Breast epithelium (tissue), 4 donors: ENCODE data around the gene HEY2. TPM values are rescaled to one million over a fixed set of nuclear protein-coding genes. Genes with fewer than 3 reads are reported as not detected.

Experiments
- DNase-seq, 2 donors: peaks; one replicate each; pipeline ENCODE4 v3.0.0-alpha.2; 2019; ENCODE audit warnings: low spot score in 2 of 2
- H3K27ac ChIP-seq, 2 donors: fragments of 200-600 bp; sonication (generic) in 1 of 2; one replicate each; pipeline ENCODE4 v1.5.1; 2016 to 2019; ENCODE audit warnings: mild to moderate bottlenecking in 1 of 2
- H3K27me3 ChIP-seq, 2 donors: fragments of 200-600 bp; sonication (generic) in 1 of 2; one replicate each; pipeline versions ENCODE4 v1.5.1 to v1.6.0; 2017 to 2019; ENCODE audit warnings: control low read depth in 1 of 2, mild to moderate bottlenecking in 1 of 2
- H3K36me3 ChIP-seq: fragments of 200-600 bp; one replicate; pipeline ENCODE4 v1.5.1; 2019
- H3K4me1 ChIP-seq, 2 donors: fragments of 200-600 bp; sonication (generic); one replicate each; pipeline ENCODE4 v1.5.1; 2016 to 2019; ENCODE audit warnings: control low read depth in 1 of 2
- H3K4me3 ChIP-seq, 3 donors: fragments of 200-600 bp; sonication (generic); 1 replicate in 2 of 3; 2 replicates in 1 of 3; pipeline ENCODE4 v1.5.1; 2016 to 2019; ENCODE audit warnings: mild to moderate bottlenecking in 3 of 3, moderate library complexity in 2 of 3
- H3K9me3 ChIP-seq, 2 donors: fragments of 200-600 bp; sonication (generic) in 1 of 2; one replicate each; pipeline ENCODE4 v1.5.1; 2016 to 2019; ENCODE audit warnings: control low read depth in 1 of 2
- CTCF ChIP-seq, 3 donors: fragments of 450-650 bp; IDR thresholded peaks; one replicate each; pipeline ENCODE4 v1.5.1; 2016 to 2017; ENCODE audit warnings: antibody characterized with exemption in 3 of 3, mild to moderate bottlenecking in 3 of 3, moderate library complexity in 3 of 3
- POLR2A ChIP-seq: fragments of 450-650 bp; IDR thresholded peaks from one replicate; pipeline ENCODE4 v1.6.1; 2016; ENCODE audit warnings: antibody characterized with exemption, mild to moderate bottlenecking, moderate library complexity
- POLR2AphosphoS5 ChIP-seq, 3 donors: sonication (generic); formaldehyde crosslinking; IDR thresholded peaks; one replicate each; pipeline ENCODE4 v1.6.1; 2017; ENCODE audit warnings: antibody characterized with exemption in 3 of 3
- intact Hi-C: fragments of 100-400 bp; cut with DNase I; formaldehyde crosslinking; loops from one replicate; pipeline ENCODE4 v1.15.1; 2023; ENCODE audit warnings: low total_unique reads
- total RNA-seq, 3 donors: library from RNA; depleted of rRNA; stranded (reverse); fragments of >200 nt; gene quantifications; one replicate each; pipeline ENCODE4 v1.1.0, GENCODE V29; 2016

Gene HEY2
- total RNA-seq, 3 donors from 2014 or later: 2.3 to 8.2 (median 2.4) TPM

DNA sequence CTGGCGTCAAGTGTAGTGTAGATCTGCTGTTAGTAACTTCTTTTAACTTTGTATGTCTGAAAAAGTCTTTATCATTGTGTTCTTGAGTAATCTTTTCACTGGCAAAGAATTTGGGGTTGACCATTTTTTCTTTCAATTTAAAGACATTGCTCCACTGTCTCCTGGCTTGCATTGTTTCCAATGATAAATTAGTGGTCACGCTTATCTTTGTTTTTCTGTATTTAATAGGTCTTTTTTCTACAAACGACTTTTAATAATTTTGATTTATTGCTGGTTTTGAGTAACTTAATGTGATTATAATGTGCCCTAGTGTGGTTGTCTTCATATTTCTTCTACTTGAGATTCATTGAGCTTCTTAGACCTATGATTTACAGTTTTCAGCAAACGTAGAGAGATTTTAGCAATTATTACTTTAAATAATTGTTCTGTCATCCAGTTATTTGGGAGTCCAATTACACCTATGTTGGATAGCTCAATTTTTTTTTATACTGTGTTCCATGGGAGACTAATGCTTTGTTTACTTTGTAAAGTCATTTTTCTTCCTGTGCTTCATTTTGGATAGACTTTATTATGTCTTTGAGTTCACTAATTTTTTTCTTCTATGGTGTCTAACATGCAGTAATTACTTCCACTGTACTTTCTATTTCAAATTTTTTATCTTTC lies 38.3 kb upstream of the HEY2 start:
- TF ChIP-seq POLR2A (no peak), POLR2AphosphoS5 (IDR thresholded peaks at IDR 0.05) (no peak), CTCF (IDR thresholded peaks at IDR 0.05) (no peak)
- peaks cover 0 to 18% of the 10 kb centered on the region in 2 donors for H3K9me3 ChIP-seq
- H3K36me3 ChIP-seq: no peaks in the 10 kb centered on the region
- H3K4me3 ChIP-seq: no peak overlapping the region
- H3K27me3 ChIP-seq: no peaks in the 10 kb centered on the region
- DNase-seq: no peak
- no peaks in the 10 kb centered on the region for H3K4me1 ChIP-seq
- intact Hi-C loops: no loop called here
- H3K27ac ChIP-seq: no peak overlapping the region

DNA sequence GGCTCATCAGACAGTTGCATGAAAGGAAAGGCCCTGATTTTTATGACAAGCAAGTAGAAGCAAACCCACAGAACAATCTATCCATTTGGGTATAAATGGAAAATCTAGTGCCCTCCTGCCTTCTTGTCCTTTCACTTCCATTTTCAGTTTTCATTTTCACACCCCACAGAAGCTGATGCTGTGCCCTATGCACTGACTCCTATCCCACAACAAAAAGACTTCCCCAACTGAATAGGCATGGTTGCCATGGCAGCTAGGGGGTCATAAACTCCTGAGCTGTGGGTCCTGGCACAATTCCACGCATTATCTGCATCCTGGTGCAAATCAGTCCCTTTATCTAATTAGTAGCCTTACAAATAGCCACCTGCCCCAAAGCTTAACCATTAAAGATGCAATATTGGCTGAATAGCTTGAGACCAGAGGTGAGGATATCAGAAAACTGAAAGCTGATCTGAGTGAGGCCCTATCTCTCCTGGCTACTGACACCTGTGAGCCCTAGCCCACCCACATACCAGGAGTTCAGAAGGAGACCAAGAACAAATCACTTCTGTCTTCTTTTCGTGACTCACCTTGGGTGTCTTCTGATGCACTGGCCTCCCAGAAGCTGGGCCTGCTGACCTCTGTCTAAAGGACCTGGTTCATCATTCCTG lies 34.9 kb upstream of the HEY2 start:
- no peaks in the 10 kb centered on the region for H3K27me3 ChIP-seq
- no peak overlapping the region for H3K27ac ChIP-seq
- DNase-seq: no peak
- H3K36me3 ChIP-seq: no peaks in the 10 kb centered on the region
- no peaks in the 10 kb centered on the region for H3K4me1 ChIP-seq
- TF ChIP-seq POLR2A (no peak), CTCF (IDR thresholded peaks at IDR 0.05) (no peak), POLR2AphosphoS5 (IDR thresholded peaks at IDR 0.05) (no peak)
- H3K9me3 ChIP-seq: peaks cover 0 to 18% of the 10 kb centered on the region in 2 donors
- intact Hi-C loops: no loop called here
- no peak overlapping the region for H3K4me3 ChIP-seq

DNA sequence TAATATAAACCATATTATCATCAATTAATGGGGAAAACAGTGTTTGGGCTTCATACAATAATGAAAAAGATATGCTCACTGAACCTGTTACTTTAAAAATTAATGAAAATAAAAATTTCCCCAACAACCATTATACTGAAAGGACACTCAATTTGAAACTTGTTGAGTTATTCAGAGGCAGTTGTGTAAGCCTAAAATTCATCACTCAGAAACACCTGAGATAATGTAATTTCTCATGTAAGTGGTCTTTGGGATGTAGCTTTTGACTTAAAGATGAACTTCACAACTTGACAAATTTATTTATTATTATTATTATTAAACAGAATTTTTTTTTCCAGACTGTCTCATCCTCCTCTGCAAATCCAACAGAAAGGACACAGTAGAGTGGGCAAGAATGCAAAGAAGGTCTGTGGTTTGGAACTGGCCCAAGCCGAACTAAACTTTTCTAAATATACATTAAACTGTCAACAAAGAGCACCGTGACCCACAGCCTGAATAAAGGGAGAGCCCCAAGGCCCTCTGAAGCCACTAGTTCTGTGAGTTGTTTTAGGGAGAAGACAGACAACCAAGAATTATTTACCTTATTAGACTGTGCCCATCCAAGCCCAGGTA lies 32.2 kb upstream of the HEY2 start:
- no peak for TF ChIP-seq CTCF (IDR thresholded peaks at IDR 0.05)
- no peak for TF ChIP-seq POLR2A
- no peak for TF ChIP-seq POLR2AphosphoS5 (IDR thresholded peaks at IDR 0.05)
- no peaks in the 10 kb centered on the region for H3K27me3 ChIP-seq
- no peaks in the 10 kb centered on the region for H3K9me3 ChIP-seq
- no peak overlapping the region for H3K27ac ChIP-seq
- DNase-seq: no peak
- H3K36me3 ChIP-seq: no peaks in the 10 kb centered on the region
- intact Hi-C loops: no loop called here
- H3K4me3 ChIP-seq: no peak overlapping the region
- H3K4me1 ChIP-seq: no peaks in the 10 kb centered on the region

GRCh38 chr6:125718109-125718508 lies 31.3 kb upstream of the HEY2 start:
- no peak for TF ChIP-seq POLR2AphosphoS5 (IDR thresholded peaks at IDR 0.05)
- TF ChIP-seq CTCF (IDR thresholded peaks at IDR 0.05): no peak
- no peak for TF ChIP-seq POLR2A
- no peaks in the 10 kb centered on the region for H3K4me1 ChIP-seq
- no peak overlapping the region for H3K27ac ChIP-seq
- no peak for DNase-seq
- no peaks in the 10 kb centered on the region for H3K27me3 ChIP-seq
- H3K36me3 ChIP-seq: no peaks in the 10 kb centered on the region
- intact Hi-C loops: no loop called here
- no peak overlapping the region for H3K4me3 ChIP-seq
- no peaks in the 10 kb centered on the region for H3K9me3 ChIP-seq

DNA sequence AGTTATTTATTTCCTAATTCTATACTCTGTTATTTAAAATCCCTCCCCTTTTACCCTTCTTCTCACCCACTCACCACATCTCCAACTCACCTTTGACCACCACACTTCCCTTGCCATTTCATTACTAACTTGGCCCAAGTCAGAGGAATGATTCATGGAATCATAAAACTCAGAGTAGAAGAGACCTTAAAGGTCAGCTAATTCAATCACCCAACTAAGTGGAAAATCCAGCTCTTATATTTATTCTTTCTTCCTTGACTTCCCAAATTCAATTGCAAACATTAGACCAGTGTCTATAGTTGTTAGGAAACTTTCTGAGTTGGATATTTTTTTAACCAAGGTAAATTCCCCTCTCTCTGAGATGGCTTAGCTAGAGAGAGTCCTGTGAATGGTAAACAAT lies 26.5 kb upstream of the HEY2 start:
- intact Hi-C loops: no loop called here
- Histone ChIP-seq H3K27ac (no peak overlapping the region), H3K4me1 (no peaks in the 10 kb centered on the region), H3K9me3 (no peaks in the 10 kb centered on the region), H3K27me3 (no peaks in the 10 kb centered on the region), H3K4me3 (no peak overlapping the region), H3K36me3 (no peaks in the 10 kb centered on the region)
- DNase-seq: no peak
- TF ChIP-seq POLR2AphosphoS5 (IDR thresholded peaks at IDR 0.05) (no peak), CTCF (IDR thresholded peaks at IDR 0.05) (no peak), POLR2A (no peak)
